Activated CD4-positive, alpha-beta T cell treated with anti-CD3 and anti-CD28 coated beads for 1 hour (primary cell): ENCODE measurements around the gene PNMA3.
"Not testable (repeated sequence)": the region's sequence is repeated elsewhere in the genome, so short reads cannot be mapped to it uniquely, and the experiment has no call there.

Experiments used
- DNase-seq: peaks from one replicate; pipeline ENCODE4 v3.0.0-alpha.2; 2020

The PNMA3 gene

GRCh38 chrX:153055871-153056749 lies at the start of gene PNMA3:
Gene PNMA3, plus strand, starts transcription at chrX:153056470. Its CDS starts 586 bp downstream, at chrX:153057056.
- DNase-seq, result no peak

- DNase-seq, result not testable (repeated sequence)
Observed at GRCh38 chrX:153017174-153017573, 39.1 kb upstream of the PNMA3 start.

- DNase-seq, result no peak
Observed at GRCh38 chrX:153019166-153019565, 37.1 kb upstream of the PNMA3 start.

- DNase-seq, result not testable (repeated sequence)
Observed at GRCh38 chrX:153026501-153026900, 29.8 kb upstream of the PNMA3 start.

- DNase-seq, result not testable (repeated sequence)
Observed at GRCh38 chrX:153028487-153028886, 27.8 kb upstream of the PNMA3 start.

- DNase-seq, result no peak
Observed at GRCh38 chrX:153029162-153029561, 27.1 kb upstream of the PNMA3 start.

- no peak for DNase-seq
Observed at GRCh38 chrX:153029875-153030274, 26.4 kb upstream of the PNMA3 start.

GRCh38 chrX:153030801-153031200 lies 25.5 kb upstream of the PNMA3 start:
- no peak for DNase-seq

- peak; percentile 38 for DNase-seq
Observed at GRCh38 chrX:153032397-153033118, 23.7 kb upstream of the PNMA3 start.

GRCh38 chrX:153049093-153049492 lies 7.2 kb upstream of the PNMA3 start:
- no peak for DNase-seq

GRCh38 chrX:153052534-153052933 lies 3.7 kb upstream of the PNMA3 start:
- no peak for DNase-seq

GRCh38 chrX:153057281-153057680 lies 1.0 kb downstream of the PNMA3 start:
- DNase-seq, result no peak

GRCh38 chrX:153059191-153060094 lies 3.2 kb downstream of the PNMA3 start:
- no peak for DNase-seq

- DNase-seq, result no peak
Observed at GRCh38 chrX:153060095-153060445, 3.8 kb downstream of the PNMA3 start.

- no peak for DNase-seq
Observed at GRCh38 chrX:153061732-153062131, 5.5 kb downstream of the PNMA3 start.

GRCh38 chrX:153063315-153063714 lies 7.0 kb downstream of the PNMA3 start:
- no peak for DNase-seq

- DNase-seq, result no peak
Observed at GRCh38 chrX:153064061-153064460, 7.8 kb downstream of the PNMA3 start.

GRCh38 chrX:153065389-153065788 lies 9.1 kb downstream of the PNMA3 start:
- no peak for DNase-seq

- DNase-seq, result not testable (repeated sequence)
Observed at GRCh38 chrX:153066402-153066801, 10.1 kb downstream of the PNMA3 start.

GRCh38 chrX:153071909-153072583 lies 15.8 kb downstream of the PNMA3 start, which contains the start of gene PNMA6A:
Gene PNMA6A, plus strand, starts transcription at chrX:153072454. Its CDS starts 609 bp downstream, at chrX:153073063.
- not testable (repeated sequence) for DNase-seq

GRCh38 chrX:153073331-153073730 lies 17.1 kb downstream of the PNMA3 start:
- DNase-seq, result not testable (repeated sequence)

- no peak for DNase-seq
Observed at GRCh38 chrX:153074262-153074899, 18.1 kb downstream of the PNMA3 start.
